OCI-LY7 (cell line): Measurements from ENCODE around the gene PRLR. TPM values are rescaled to one million over a fixed set of nuclear protein-coding genes. Genes with fewer than 3 reads are reported as not detected.

Source experiments
- BruUV-seq: library from RNA; stranded (reverse); fragments of 400-500 nt; replicated peaks from 2 replicates; lab custom pipeline; 2021; lab: Mats Ljungman, UMichigan
- CTCF ChIA-PET: fragments of 300-600 bp; sonication (Branson Sonifier 250); formaldehyde crosslinking; loops from one replicate; lab custom pipeline; 2022; ENCODE audit warnings: antibody characterized with exemption; ENCODE audit not compliant: unreplicated experiment; lab: Charles Lee
- POLR2A ChIA-PET: fragments of 300-600 bp; sonication (Branson Sonifier 250); formaldehyde crosslinking; loops from one replicate; lab custom pipeline; 2022; ENCODE audit warnings: antibody characterized with exemption; lab: Charles Lee
- DNase-seq: peaks from one replicate; pipeline ENCODE4 v3.0.0-alpha.2; 2015; ENCODE audit warnings: low spot score
- H2AFZ ChIP-seq: fragments of 200-600 bp; sonication (generic), shearing (Covaris generic); 2 replicates; pipeline ENCODE4 v1.6.1; 2014; ENCODE audit warnings: mild to moderate bottlenecking, antibody characterized with exemption, low read length, moderate library complexity
- H3K27ac ChIP-seq: fragments of 200-600 bp; sonication (generic); 2 replicates; pipeline ENCODE4 v1.5.1; 2014; ENCODE audit warnings: mixed run types, low read depth, mild to moderate bottlenecking, moderate library complexity, low read length, inconsistent platforms; ENCODE audit not compliant: poor library complexity, severe bottlenecking
- H3K36me3 ChIP-seq: fragments of 200-600 bp; sonication (generic); 2 replicates; pipeline ENCODE4 v1.6.1; 2014; ENCODE audit warnings: mild to moderate bottlenecking, antibody characterized with exemption, low read length, moderate library complexity, mixed read lengths; ENCODE audit not compliant: insufficient read depth
- H3K4me1 ChIP-seq: fragments of 200-600 bp; sonication (generic); 2 replicates; pipeline ENCODE4 v1.5.1; 2014; ENCODE audit warnings: mild to moderate bottlenecking, low read length; ENCODE audit not compliant: insufficient read depth, poor library complexity, severe bottlenecking
- H3K4me2 ChIP-seq: fragments of 200-600 bp; sonication (generic); 2 replicates; pipeline ENCODE4 v1.6.1; 2014; ENCODE audit warnings: mild to moderate bottlenecking, low read length
- H3K4me3 ChIP-seq: fragments of 200-600 bp; sonication (generic); 2 replicates; pipeline ENCODE4 v1.5.1; 2014; ENCODE audit warnings: mild to moderate bottlenecking, low read depth, low read length; ENCODE audit not compliant: poor library complexity, severe bottlenecking
- H3K79me2 ChIP-seq: fragments of 200-600 bp; sonication (generic); 2 replicates; pipeline ENCODE4 v1.6.1; 2016; ENCODE audit warnings: low read depth, mild to moderate bottlenecking, low read length, moderate library complexity, mixed read lengths; ENCODE audit not compliant: insufficient read depth
- H3K9me2 ChIP-seq: fragments of 200-600 bp; sonication (generic); 2 replicates; pipeline ENCODE4 v1.6.1; 2016; ENCODE audit warnings: mild to moderate bottlenecking, low read length, mixed read lengths; ENCODE audit not compliant: insufficient read depth
- H3K9me3 ChIP-seq: fragments of 200-600 bp; sonication (generic); 2 replicates; pipeline ENCODE4 v1.6.1; 2014; ENCODE audit warnings: mild to moderate bottlenecking, mixed run types, low read length, mixed read lengths
- H4K20me1 ChIP-seq: fragments of 200-600 bp; sonication (generic); 2 replicates; pipeline ENCODE4 v1.6.1; 2014; ENCODE audit warnings: mild to moderate bottlenecking, antibody characterized with exemption, low read length, moderate library complexity, mixed read lengths; ENCODE audit not compliant: insufficient read depth
- CTCF ChIP-seq: fragments of 200-600 bp; sonication (generic); conservative IDR thresholded peaks from 2 replicates; pipeline ENCODE4 v1.5.1; 2014; ENCODE audit warnings: mild to moderate bottlenecking, antibody characterized with exemption, low read length, moderate library complexity, mixed read lengths
- EZH2phosphoT487 ChIP-seq: fragments of 200-600 bp; sonication (generic); IDR thresholded peaks from 2 replicates; pipeline ENCODE4 v1.6.1; 2018; ENCODE audit warnings: low read depth, borderline replicate concordance, mild to moderate bottlenecking, mixed run types, antibody characterized with exemption, low read length, moderate library complexity, mixed read lengths
- intact Hi-C: fragments of 100-400 bp; cut with micrococcal nuclease; formaldehyde crosslinking; loops from one replicate; pipeline ENCODE4 v1.10.0; 2022; ENCODE audit not compliant: unreplicated experiment
- total RNA-seq, 2 experiments: library from RNA; depleted of rRNA in 1 of 2; stranded (reverse); fragments of >200 nt in 1 of 2; shearing (Covaris generic) in 1 of 2; gene quantifications; 2 replicates each; pipeline ENCODE4 v1.2.3, GENCODE V29; 2014 to 2022

PRLR gene
- total RNA-seq, 2 experiments from 2014 or later = not detected

GRCh38 chr5:35141739-35142138 lies 88.5 kb downstream of the PRLR start:
- no peak overlapping the region for H3K4me2 ChIP-seq
- H3K9me2 ChIP-seq = no peaks in the 10 kb centered on the region
- CTCF ChIA-PET = no interaction called here
- no peaks in the 10 kb centered on the region for H3K79me2 ChIP-seq
- intact Hi-C loops = no loop called here
- POLR2A ChIA-PET = interaction anchor here (0.7 kb wide), 1 partner anchor 13 kb away, joined by 3 read pairs; no protein-coding TSS in a partner anchor
- H3K4me3 ChIP-seq = no peak overlapping the region
- no peaks in the 10 kb centered on the region for H3K9me3 ChIP-seq
- H3K27ac ChIP-seq = no peak overlapping the region
- DNase-seq = no peak
- no peaks in the 10 kb centered on the region for H3K4me1 ChIP-seq
- no peak for TF ChIP-seq CTCF
- H4K20me1 ChIP-seq = no peaks in the 10 kb centered on the region
- H3K36me3 ChIP-seq = no peaks in the 10 kb centered on the region
- BruUV-seq = no TSS peak
- H2AFZ ChIP-seq = no peak overlapping the region

- Histone ChIP-seq H3K4me2 (no peak overlapping the region), H3K9me3 (no peaks in the 10 kb centered on the region), H3K27ac (no peak overlapping the region), H3K9me2 (no peaks in the 10 kb centered on the region), H3K36me3 (no peaks in the 10 kb centered on the region), H2AFZ (no peak overlapping the region), H4K20me1 (no peaks in the 10 kb centered on the region), H3K4me3 (no peak overlapping the region), H3K4me1 (no peaks in the 10 kb centered on the region), H3K79me2 (no peaks in the 10 kb centered on the region)
- intact Hi-C loops = no loop called here
- ChIA-PET CTCF (no interaction called here), POLR2A (no interaction called here)
- no peak for DNase-seq
- TF ChIP-seq CTCF (no peak), EZH2phosphoT487 (no peak)
- BruUV-seq = no TSS peak
Measured at GRCh38 chr5:35138232-35138631, 92.1 kb downstream of the PRLR start.

GRCh38 chr5:35136386-35136785 lies 93.9 kb downstream of the PRLR start:
- Histone ChIP-seq H3K9me2 (no peaks in the 10 kb centered on the region), H3K79me2 (no peaks in the 10 kb centered on the region), H3K4me2 (no peak overlapping the region), H3K4me1 (no peaks in the 10 kb centered on the region), H4K20me1 (no peaks in the 10 kb centered on the region), H2AFZ (no peak overlapping the region), H3K27ac (no peak overlapping the region), H3K9me3 (no peaks in the 10 kb centered on the region), H3K4me3 (no peak overlapping the region), H3K36me3 (no peaks in the 10 kb centered on the region)
- CTCF ChIA-PET = no interaction called here
- TF ChIP-seq CTCF (no peak), EZH2phosphoT487 (no peak)
- POLR2A ChIA-PET = no interaction called here
- BruUV-seq = no TSS peak
- intact Hi-C loops = no loop called here
- DNase-seq = no peak
